Measurements from ENCODE around the gene DSCAM.

GRCh38 chr21:40633048-40633447 is 213.9 kb downstream of the DSCAM start:
- TF ChIP-seq CTCF (IDR thresholded peaks at IDR 0.05) (no peak), POLR2A (IDR thresholded peaks at IDR 0.05) (no peak), EP300 (IDR thresholded peaks at IDR 0.05) (no peak)
